ENCODE results near the gene JUP.

Gene JUP

GRCh38 chr17:41767324-41768042 lies 19.0 kb downstream of the JUP start:
- no peaks in the 10 kb centered on the region for H3K9me3 Mint-ChIP-seq
- no peaks in the 10 kb centered on the region for H3K4me1 Mint-ChIP-seq (ENCODE audit: low read depth)
- no peak overlapping the region for H3K4me3 Mint-ChIP-seq
- H3K36me3 Mint-ChIP-seq (ENCODE audit: low read depth) = peaks cover 99% of the 10 kb centered on the region
- intact Hi-C loops (cut with micrococcal nuclease) = no loop called here
- H3K27me3 Mint-ChIP-seq = no peaks in the 10 kb centered on the region
- H3K27ac Mint-ChIP-seq = no peak overlapping the region

GRCh38 chr17:41766135-41766534 lies 20.4 kb downstream of the JUP start:
- peaks cover 100% of the 10 kb centered on the region for H3K36me3 Mint-ChIP-seq (ENCODE audit: low read depth)
- no peaks in the 10 kb centered on the region for H3K4me1 Mint-ChIP-seq (ENCODE audit: low read depth)
- no peak overlapping the region for H3K4me3 Mint-ChIP-seq
- intact Hi-C loops (cut with micrococcal nuclease) = no loop called here
- H3K9me3 Mint-ChIP-seq = no peaks in the 10 kb centered on the region
- no peak overlapping the region for H3K27ac Mint-ChIP-seq
- no peaks in the 10 kb centered on the region for H3K27me3 Mint-ChIP-seq

- H3K36me3 Mint-ChIP-seq (ENCODE audit: low read depth) = peaks cover 96% of the 10 kb centered on the region
- no peaks in the 10 kb centered on the region for H3K4me1 Mint-ChIP-seq (ENCODE audit: low read depth)
- H3K27me3 Mint-ChIP-seq = no peaks in the 10 kb centered on the region
- H3K27ac Mint-ChIP-seq = no peak overlapping the region
- no peak overlapping the region for H3K4me3 Mint-ChIP-seq
- no peaks in the 10 kb centered on the region for H3K9me3 Mint-ChIP-seq
- intact Hi-C loops (cut with micrococcal nuclease) = no loop called here
Observed at GRCh38 chr17:41763327-41763726, 23.2 kb downstream of the JUP start.

GRCh38 chr17:41762841-41763240 lies 23.7 kb downstream of the JUP start:
- H3K27ac Mint-ChIP-seq = no peak overlapping the region
- no peaks in the 10 kb centered on the region for H3K9me3 Mint-ChIP-seq
- peaks cover 96% of the 10 kb centered on the region for H3K36me3 Mint-ChIP-seq (ENCODE audit: low read depth)
- H3K27me3 Mint-ChIP-seq = no peaks in the 10 kb centered on the region
- H3K4me3 Mint-ChIP-seq = no peak overlapping the region
- no peaks in the 10 kb centered on the region for H3K4me1 Mint-ChIP-seq (ENCODE audit: low read depth)
- intact Hi-C loops (cut with micrococcal nuclease) = no loop called here

GRCh38 chr17:41762391-41762790 lies 24.1 kb downstream of the JUP start:
- H3K4me1 Mint-ChIP-seq (ENCODE audit: low read depth) = no peaks in the 10 kb centered on the region
- intact Hi-C loops (cut with micrococcal nuclease) = no loop called here
- H3K27me3 Mint-ChIP-seq = no peaks in the 10 kb centered on the region
- H3K27ac Mint-ChIP-seq = no peak overlapping the region
- H3K9me3 Mint-ChIP-seq = no peaks in the 10 kb centered on the region
- H3K36me3 Mint-ChIP-seq (ENCODE audit: low read depth) = peaks cover 96% of the 10 kb centered on the region
- no peak overlapping the region for H3K4me3 Mint-ChIP-seq

- intact Hi-C loops (cut with micrococcal nuclease) = no loop called here
- no peaks in the 10 kb centered on the region for H3K4me1 Mint-ChIP-seq (ENCODE audit: low read depth)
- H3K36me3 Mint-ChIP-seq (ENCODE audit: low read depth) = peaks cover 96% of the 10 kb centered on the region
- no peaks in the 10 kb centered on the region for H3K27me3 Mint-ChIP-seq
- no peak overlapping the region for H3K4me3 Mint-ChIP-seq
- H3K27ac Mint-ChIP-seq = no peak overlapping the region
- no peaks in the 10 kb centered on the region for H3K9me3 Mint-ChIP-seq
Observed at GRCh38 chr17:41760878-41761277, 25.6 kb downstream of the JUP start.

GRCh38 chr17:41758601-41759000 lies 27.9 kb downstream of the JUP start:
- no peak overlapping the region for H3K4me3 Mint-ChIP-seq
- no peaks in the 10 kb centered on the region for H3K9me3 Mint-ChIP-seq
- intact Hi-C loops (cut with micrococcal nuclease) = no loop called here
- H3K27ac Mint-ChIP-seq = no peak overlapping the region
- no peaks in the 10 kb centered on the region for H3K4me1 Mint-ChIP-seq (ENCODE audit: low read depth)
- H3K36me3 Mint-ChIP-seq (ENCODE audit: low read depth) = peaks cover 96% of the 10 kb centered on the region
- H3K27me3 Mint-ChIP-seq = no peaks in the 10 kb centered on the region

GRCh38 chr17:41754066-41754465 lies 32.4 kb downstream of the JUP start:
- Mint-ChIP-seq H3K27ac (no peak overlapping the region), H3K36me3 (ENCODE audit: low read depth) (peaks cover 63% of the 10 kb centered on the region), H3K27me3 (no peaks in the 10 kb centered on the region), H3K4me3 (no peak overlapping the region), H3K9me3 (no peaks in the 10 kb centered on the region), H3K4me1 (ENCODE audit: low read depth) (no peaks in the 10 kb centered on the region)
- intact Hi-C loops (cut with micrococcal nuclease) = no loop called here

GRCh38 chr17:41751288-41751687 lies 35.2 kb downstream of the JUP start:
- Mint-ChIP-seq H3K27me3 (peaks cover 2% of the 10 kb centered on the region), H3K36me3 (ENCODE audit: low read depth) (peaks cover 35% of the 10 kb centered on the region), H3K4me3 (no peak overlapping the region), H3K9me3 (no peaks in the 10 kb centered on the region), H3K4me1 (ENCODE audit: low read depth) (no peaks in the 10 kb centered on the region), H3K27ac (no peak overlapping the region)
- intact Hi-C loops (cut with micrococcal nuclease) = no loop called here

GRCh38 chr17:41750862-41751261 lies 35.6 kb downstream of the JUP start:
- peaks cover 2% of the 10 kb centered on the region for H3K27me3 Mint-ChIP-seq
- peaks cover 31% of the 10 kb centered on the region for H3K36me3 Mint-ChIP-seq (ENCODE audit: low read depth)
- intact Hi-C loops (cut with micrococcal nuclease) = no loop called here
- H3K27ac Mint-ChIP-seq = no peak overlapping the region
- no peaks in the 10 kb centered on the region for H3K9me3 Mint-ChIP-seq
- H3K4me1 Mint-ChIP-seq (ENCODE audit: low read depth) = no peaks in the 10 kb centered on the region
- no peak overlapping the region for H3K4me3 Mint-ChIP-seq

GRCh38 chr17:41748275-41748674 lies 38.2 kb downstream of the JUP start:
- Mint-ChIP-seq H3K27me3 (peaks cover 2% of the 10 kb centered on the region), H3K4me3 (no peak overlapping the region), H3K27ac (no peak overlapping the region), H3K4me1 (ENCODE audit: low read depth) (no peaks in the 10 kb centered on the region), H3K36me3 (ENCODE audit: low read depth) (peaks cover 6% of the 10 kb centered on the region), H3K9me3 (no peaks in the 10 kb centered on the region)
- intact Hi-C loops (cut with micrococcal nuclease) = no loop called here

- H3K27ac Mint-ChIP-seq = no peak overlapping the region
- no peaks in the 10 kb centered on the region for H3K36me3 Mint-ChIP-seq (ENCODE audit: low read depth)
- no peak overlapping the region for H3K4me3 Mint-ChIP-seq
- peaks cover 25% of the 10 kb centered on the region for H3K27me3 Mint-ChIP-seq
- intact Hi-C loops (cut with micrococcal nuclease) = no loop called here
- H3K4me1 Mint-ChIP-seq (ENCODE audit: low read depth) = no peaks in the 10 kb centered on the region
- no peaks in the 10 kb centered on the region for H3K9me3 Mint-ChIP-seq
Observed at GRCh38 chr17:41741709-41742108, 44.8 kb downstream of the JUP start.

- Mint-ChIP-seq H3K4me1 (ENCODE audit: low read depth) (no peaks in the 10 kb centered on the region), H3K9me3 (no peaks in the 10 kb centered on the region), H3K4me3 (no peak overlapping the region), H3K27ac (no peak overlapping the region), H3K27me3 (peaks cover 35% of the 10 kb centered on the region), H3K36me3 (ENCODE audit: low read depth) (no peaks in the 10 kb centered on the region)
- intact Hi-C loops (cut with micrococcal nuclease) = no loop called here
Observed at GRCh38 chr17:41740506-41740905, 46.0 kb downstream of the JUP start.

- peaks cover 3% of the 10 kb centered on the region for H3K4me1 Mint-ChIP-seq (ENCODE audit: low read depth)
- H3K9me3 Mint-ChIP-seq = no peaks in the 10 kb centered on the region
- intact Hi-C loops (cut with micrococcal nuclease) = loop anchor here (10.0 kb wide), 1 partner anchor 125 kb away; the partner anchor contains the start of gene KLHL11
- peaks cover 41% of the 10 kb centered on the region for H3K27me3 Mint-ChIP-seq
- no peaks in the 10 kb centered on the region for H3K36me3 Mint-ChIP-seq (ENCODE audit: low read depth)
- no peak overlapping the region for H3K27ac Mint-ChIP-seq
- no peak overlapping the region for H3K4me3 Mint-ChIP-seq
Observed at GRCh38 chr17:41739661-41740352, 46.7 kb downstream of the JUP start.

GRCh38 chr17:41738801-41739112 lies 47.8 kb downstream of the JUP start:
- Mint-ChIP-seq H3K27ac (no peak overlapping the region), H3K27me3 (peaks cover 52% of the 10 kb centered on the region), H3K36me3 (ENCODE audit: low read depth) (no peaks in the 10 kb centered on the region), H3K9me3 (no peaks in the 10 kb centered on the region), H3K4me1 (ENCODE audit: low read depth) (peaks cover 14% of the 10 kb centered on the region), H3K4me3 (no peak overlapping the region)
- intact Hi-C loops (cut with micrococcal nuclease) = loop anchor here (1.0 to 10.0 kb wide), 2 partner anchors 63 to 126 kb away; partner anchors contain the start of gene KLHL11
